Measurements from ENCODE around the gene OBSL1.

GRCh38 chr2:219505585-219505984 lies 65.8 kb downstream of the OBSL1 start:
- TF ChIP-seq CTCF (conservative IDR thresholded peaks at IDR 0.05; ENCODE audit: low read depth, low read length) (no peak), EZH2 (IDR thresholded peaks at IDR 0.05; ENCODE audit: borderline replicate concordance, low read depth, low read length, poor library complexity, severe bottlenecking) (no peak)
